SK-N-SH (cell line): ENCODE measurements around the gene RHPN2.

Source experiments
- CHD2 ChIP-seq: fragments of 150-350 bp; IDR thresholded peaks from 2 replicates; pipeline ENCODE4 v1.6.1; 2018; ENCODE audit warnings: low read length; ENCODE audit not compliant: partially characterized antibody
- EP300 ChIP-seq, 2 experiments: IDR thresholded peaks; 2 replicates each; pipeline versions ENCODE4 v1.4.0 to v1.6.1; 2012; ENCODE audit warnings: borderline replicate concordance in 1 of 2, low read depth in 1 of 2, low read length in 1 of 2
- EZH2phosphoT487 ChIP-seq: fragments of 200-600 bp; sonication (generic); IDR thresholded peaks from 2 replicates; pipeline ENCODE4 v1.6.1; 2017; ENCODE audit warnings: low read depth, mixed run types, mild to moderate bottlenecking, antibody characterized with exemption, moderate library complexity, borderline replicate concordance
- MAX ChIP-seq: IDR thresholded peaks from 2 replicates; pipeline ENCODE4 v1.4.0; 2012; ENCODE audit warnings: low read depth
- NFIC ChIP-seq: IDR thresholded peaks from 2 replicates; pipeline ENCODE4 v1.4.0; 2012; ENCODE audit warnings: borderline replicate concordance
- POLR2AphosphoS5 ChIP-seq: IDR thresholded peaks from 2 replicates; pipeline ENCODE4 v1.6.1; 2012; ENCODE audit warnings: low read depth, low read length
- RCOR1 ChIP-seq: fragments of 150-350 bp; IDR thresholded peaks from 2 replicates; pipeline ENCODE4 v1.6.1; 2017; ENCODE audit warnings: antibody characterized with exemption, low read length
- REST ChIP-seq: IDR thresholded peaks from 2 replicates; pipeline ENCODE4 v1.6.1; 2012; ENCODE audit warnings: mild to moderate bottlenecking, low read depth, low read length, moderate library complexity
- SMC3 ChIP-seq: IDR thresholded peaks from 2 replicates; pipeline ENCODE4 v1.6.1; 2012; ENCODE audit warnings: low read depth, low read length, improper control_type of control experiment
- TF ChIP-seq, protein P1 (sequence below): fragments of 200-600 bp; sonication (generic); IDR thresholded peaks from 2 replicates; pipeline ENCODE4 v1.6.1; 2017; ENCODE audit warnings: antibody characterized with exemption, mild to moderate bottlenecking, moderate library complexity

DNA sequence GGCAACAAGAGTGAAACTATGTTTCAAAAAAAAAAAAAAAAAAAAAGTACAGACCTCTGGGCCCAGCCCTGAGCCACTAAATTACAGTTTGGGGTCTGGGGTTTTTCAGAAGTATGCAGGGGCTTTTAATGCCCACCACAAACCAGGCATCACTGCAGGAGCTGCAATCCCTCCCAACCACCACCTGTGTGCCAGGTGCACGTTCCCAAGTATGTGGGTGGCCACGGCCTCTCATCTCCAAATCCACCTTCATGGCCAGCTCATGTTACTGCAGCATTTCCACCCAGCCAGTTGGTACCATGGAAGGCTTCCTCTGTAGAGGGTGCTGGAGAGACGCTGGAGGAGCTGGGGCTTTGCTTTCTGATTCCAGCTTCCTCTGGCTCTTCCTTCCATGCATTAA lies 119.4 kb downstream of the RHPN2 start:
- TF ChIP-seq, protein P1, sequence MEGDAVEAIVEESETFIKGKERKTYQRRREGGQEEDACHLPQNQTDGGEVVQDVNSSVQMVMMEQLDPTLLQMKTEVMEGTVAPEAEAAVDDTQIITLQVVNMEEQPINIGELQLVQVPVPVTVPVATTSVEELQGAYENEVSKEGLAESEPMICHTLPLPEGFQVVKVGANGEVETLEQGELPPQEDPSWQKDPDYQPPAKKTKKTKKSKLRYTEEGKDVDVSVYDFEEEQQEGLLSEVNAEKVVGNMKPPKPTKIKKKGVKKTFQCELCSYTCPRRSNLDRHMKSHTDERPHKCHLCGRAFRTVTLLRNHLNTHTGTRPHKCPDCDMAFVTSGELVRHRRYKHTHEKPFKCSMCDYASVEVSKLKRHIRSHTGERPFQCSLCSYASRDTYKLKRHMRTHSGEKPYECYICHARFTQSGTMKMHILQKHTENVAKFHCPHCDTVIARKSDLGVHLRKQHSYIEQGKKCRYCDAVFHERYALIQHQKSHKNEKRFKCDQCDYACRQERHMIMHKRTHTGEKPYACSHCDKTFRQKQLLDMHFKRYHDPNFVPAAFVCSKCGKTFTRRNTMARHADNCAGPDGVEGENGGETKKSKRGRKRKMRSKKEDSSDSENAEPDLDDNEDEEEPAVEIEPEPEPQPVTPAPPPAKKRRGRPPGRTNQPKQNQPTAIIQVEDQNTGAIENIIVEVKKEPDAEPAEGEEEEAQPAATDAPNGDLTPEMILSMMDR = no peak
- TF ChIP-seq POLR2AphosphoS5 = no peak
- TF ChIP-seq SMC3 = no peak
- TF ChIP-seq EP300 (IDR thresholded peaks at IDR 0.05; ENCODE audit: borderline replicate concordance in 1 of 2, low read depth in 1 of 2, low read length in 1 of 2) = no peak
- TF ChIP-seq MAX = no peak
- TF ChIP-seq RCOR1 = no peak
- no peak for TF ChIP-seq EZH2phosphoT487
- no peak for TF ChIP-seq NFIC
- TF ChIP-seq CHD2 = no peak
- no peak for TF ChIP-seq REST
